HG03575 (cell line): ENCODE results near the gene TMEM121.
A peak's percentile ranks its signal among the peaks of the same experiment; 100 is the strongest.

ENCODE experiments used
- ATAC-seq: cut with Tn5 transposase; IDR thresholded peaks from one replicate; pipeline ENCODE4 v1.9.1; 2021; ENCODE audit not compliant: unreplicated experiment, insufficient number of reproducible peaks, low FRiP score; ENCODE audit errors: extremely low read depth

Gene TMEM121

DNA sequence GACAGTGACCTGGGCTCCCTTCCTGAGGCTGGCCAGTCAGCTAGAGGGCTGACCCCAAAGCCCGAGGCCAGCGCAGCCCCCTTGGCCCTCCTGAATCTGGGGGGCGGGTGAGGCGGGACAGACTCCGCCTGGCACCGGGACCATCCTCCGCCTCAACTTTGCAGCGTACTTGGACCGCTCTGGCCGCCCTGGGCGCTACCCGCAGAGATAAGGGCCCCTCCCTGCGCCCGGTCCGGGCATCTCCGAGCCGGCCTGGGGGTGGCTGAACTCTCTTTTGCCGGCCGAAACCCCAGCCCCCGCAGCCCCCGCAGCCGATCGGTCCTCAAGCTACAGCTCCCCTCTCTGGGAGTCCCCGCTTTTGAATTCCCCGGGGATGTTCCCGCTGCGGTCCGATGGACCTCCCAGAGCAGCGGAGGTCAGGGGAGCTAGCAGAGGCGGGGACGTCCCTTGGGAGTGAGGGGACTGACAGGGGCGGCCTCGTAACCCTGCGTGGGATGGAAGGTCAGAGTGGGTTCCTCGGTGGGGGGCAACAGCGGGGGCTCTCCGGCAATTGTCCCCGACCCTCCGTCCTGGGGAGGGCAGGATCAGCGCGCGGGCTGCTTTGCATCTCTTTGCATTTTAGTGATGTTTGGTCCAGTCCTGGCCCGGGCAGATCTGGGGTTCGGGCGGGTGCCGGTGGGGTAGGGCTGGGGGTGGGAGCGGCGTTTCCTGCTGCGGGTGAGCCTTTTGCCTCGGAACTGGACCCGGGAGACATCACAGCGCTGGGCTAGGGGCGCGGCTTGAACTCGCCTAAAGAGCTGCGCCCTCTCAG lies 40.0 kb upstream of the TMEM121 start, which contains the start of gene CRIP1:
CRIP1 (plus strand) TSS at position 724 of the 811 bp plus-strand sequence. CDS start 374 bp downstream, outside the sequence.
- no peak for ATAC-seq

GRCh38 chr14:105486974-105487448 lies 39.4 kb upstream of the TMEM121 start:
- no peak for ATAC-seq

DNA sequence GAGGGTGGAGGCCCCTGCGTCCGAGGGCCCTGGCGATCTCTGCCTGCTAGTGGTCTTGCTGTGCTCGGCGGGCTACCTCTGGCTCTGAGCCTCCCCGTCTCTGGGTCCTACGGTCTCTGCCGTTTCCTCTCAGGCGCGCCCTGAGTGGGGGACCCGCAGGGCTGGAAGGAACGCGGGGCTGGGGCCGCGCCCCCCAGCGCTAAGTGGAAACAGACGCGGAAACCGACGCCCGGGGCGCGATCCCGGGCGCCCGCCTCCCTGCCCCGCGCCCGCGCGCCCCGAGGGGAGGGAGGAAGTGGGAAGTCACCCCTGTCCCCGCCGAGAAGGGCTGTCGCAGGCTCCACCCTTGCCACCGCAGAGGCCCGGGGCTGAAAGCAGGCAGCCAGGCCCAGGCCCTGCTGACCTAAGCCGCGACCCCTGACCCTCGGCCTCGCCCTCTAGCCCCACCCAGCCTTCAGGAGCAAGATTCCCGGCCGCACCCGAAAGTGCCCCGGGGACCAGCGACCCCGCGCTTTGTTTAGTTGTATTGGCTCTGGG lies 38.9 kb upstream of the TMEM121 start:
- no peak for ATAC-seq

DNA sequence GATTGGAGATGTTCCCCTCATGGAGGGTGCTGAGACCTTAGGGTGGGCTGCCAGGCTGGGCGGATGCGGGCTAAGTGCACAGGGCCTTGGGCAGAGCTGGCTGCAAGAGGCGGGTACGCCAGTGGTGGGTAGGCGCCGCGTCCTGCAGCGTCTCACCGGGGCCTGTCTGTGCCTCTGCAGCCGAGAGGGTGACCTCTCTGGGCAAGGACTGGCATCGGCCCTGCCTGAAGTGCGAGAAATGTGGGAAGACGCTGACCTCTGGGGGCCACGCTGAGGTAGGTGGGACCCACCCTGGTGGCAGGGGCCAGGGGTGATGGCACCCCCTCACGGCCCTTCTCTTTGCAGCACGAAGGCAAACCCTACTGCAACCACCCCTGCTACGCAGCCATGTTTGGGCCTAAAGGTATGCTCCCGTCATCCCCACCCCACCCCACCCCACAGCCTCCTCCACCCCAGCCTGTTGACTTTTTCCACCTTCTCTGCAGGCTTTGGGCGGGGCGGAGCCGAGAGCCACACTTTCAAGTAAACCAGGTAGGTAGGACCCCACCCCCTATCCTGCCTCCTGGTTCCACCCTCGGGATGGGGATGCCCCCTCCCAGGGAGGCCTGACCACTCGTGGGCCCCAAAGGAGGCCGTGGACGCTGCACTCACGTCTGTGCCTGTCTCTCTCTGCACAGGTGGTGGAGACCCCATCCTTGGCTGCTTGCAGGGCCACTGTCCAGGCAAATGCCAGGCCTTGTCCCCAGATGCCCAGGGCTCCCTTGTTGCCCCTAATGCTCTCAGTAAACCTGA lies 38.2 kb upstream of the TMEM121 start:
- no peak for ATAC-seq

- no peak for ATAC-seq
Observed at GRCh38 chr14:105488781-105489541, 37.4 kb upstream of the TMEM121 start.

DNA sequence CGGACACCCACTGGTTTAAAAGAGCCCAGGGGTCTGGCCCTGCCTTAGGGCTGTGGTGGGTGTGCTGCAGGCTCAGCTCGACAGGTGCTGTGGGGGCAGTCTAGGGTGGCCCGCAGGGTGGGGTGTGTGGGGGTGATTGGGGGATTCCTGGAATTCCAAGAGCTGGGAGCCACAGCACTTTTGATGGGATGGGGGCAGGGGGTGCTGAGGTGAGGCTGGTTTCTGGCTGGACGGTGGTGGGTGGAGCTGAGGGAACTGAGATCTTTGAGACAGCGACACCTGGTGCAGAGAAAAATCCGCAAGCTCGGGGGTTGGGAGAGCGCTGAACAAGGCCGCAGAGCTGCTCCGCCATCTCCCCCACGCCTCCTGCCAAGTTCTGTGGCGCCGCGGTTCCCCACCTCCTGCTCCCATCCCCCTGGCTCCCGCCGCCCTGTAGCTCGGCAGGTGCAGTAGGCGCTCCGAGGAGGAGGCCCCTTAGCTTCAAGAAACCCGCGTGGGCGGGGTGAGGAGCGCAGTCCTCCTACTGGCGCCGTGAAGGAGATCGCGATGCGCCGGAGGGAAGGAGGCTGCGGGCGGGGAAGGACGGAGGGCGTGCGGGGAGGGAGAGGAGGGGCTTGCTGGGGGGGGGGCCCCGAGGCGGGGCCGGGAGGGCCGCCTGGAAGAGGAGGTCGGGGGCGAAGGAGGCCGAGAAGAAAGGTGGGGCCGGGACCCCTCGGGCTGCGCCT lies 36.7 kb upstream of the TMEM121 start:
- no peak for ATAC-seq

DNA sequence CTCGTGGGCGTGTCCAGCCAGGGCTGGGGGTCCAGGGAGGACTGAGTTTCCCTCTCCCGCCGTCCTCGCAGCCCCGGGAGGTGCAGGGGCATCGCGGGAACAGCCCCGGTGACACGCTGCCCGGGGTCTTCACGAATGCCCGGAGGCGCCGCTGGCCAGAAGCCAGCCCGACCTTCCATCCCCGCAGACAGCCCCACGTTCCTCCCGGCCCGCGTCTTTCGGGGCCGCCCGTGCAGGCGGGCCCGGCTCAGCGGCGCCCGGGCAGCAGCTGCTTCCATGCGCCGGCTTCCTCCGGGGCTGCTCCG lies 36.2 kb upstream of the TMEM121 start:
- no peak for ATAC-seq

GRCh38 chr14:105490572-105491365 lies 35.6 kb upstream of the TMEM121 start, which contains the start of gene TEDC1:
Gene TEDC1 (plus strand): TSS chr14:105491246. CDS start chr14:105491376, 130 bp downstream.
- peak; percentile 61 for ATAC-seq

DNA sequence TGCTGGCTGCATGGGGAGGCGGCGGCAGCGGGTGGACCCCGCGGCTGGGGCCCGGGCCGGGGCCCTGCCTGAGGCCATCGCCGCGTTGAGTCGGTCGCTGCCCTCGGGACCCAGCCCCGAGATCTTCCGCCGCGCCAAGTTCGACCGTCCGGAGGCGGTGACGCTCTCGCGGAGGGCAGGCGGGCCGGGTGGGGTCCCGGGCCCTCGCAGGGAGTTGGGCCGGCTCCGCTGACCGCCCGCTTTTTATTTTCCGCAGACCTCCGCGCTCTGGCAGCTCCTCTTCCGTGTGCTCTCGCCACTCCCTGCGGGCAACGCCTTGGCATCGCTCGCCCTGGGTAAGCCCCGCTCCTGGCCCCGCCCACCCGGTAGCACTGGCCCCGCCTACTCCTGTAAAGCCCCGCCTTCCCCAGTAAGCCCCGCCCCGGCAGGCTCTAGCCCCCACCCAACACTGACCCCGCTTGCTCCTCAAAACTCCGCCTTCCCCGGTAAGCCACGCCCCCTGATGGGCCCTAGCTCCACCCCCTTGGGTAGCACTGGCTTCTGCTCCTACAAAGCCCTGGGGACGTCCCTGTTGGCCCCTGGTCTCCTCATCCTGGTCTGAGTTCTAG lies 34.9 kb upstream of the TMEM121 start:
- no peak for ATAC-seq

DNA sequence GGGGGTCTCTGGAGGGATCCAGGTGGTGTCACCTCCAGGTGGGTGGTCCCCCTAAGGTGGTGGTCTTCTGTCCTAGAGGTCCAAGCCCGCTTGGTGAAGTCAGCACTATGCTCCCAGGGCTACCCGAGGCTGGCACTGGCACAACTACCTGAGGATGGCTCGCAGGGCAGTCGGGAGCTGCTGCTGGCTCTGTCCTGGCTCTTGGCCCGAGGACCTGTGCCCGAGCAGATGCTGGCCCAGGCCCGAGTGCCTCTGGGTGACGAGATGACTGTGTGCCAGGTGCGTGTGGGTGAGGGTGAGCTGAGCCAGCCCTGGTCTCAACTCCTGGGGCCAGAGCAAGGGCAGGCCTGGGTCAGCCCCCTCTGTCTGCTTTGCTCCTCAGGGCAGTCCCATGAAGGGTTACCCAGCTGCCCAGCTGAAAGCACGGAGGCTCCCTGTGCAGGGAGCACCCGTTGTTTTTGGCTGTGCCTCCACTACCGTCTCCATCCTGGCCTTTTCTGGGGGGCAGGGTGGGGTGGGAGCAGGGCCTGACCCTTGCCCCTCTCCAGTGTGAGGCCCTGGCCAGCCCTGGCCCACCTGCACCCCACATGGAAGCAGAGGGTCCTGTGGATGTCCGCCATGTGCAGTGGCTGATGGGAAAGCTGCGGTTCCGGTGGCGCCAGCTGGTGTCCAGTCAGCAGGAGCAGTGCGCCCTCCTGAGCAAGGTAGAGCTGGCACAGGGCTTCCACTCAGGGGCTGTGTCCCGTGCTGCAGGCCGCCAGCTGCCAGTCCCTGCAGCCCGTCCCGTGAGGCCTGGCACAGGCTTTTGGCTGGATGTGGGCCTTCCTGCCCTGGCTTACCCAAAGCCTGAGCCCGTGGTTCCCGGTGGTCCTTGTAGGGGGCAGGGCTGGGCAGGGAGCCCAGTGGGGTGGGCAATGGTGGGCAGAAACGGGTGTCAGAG lies 34.1 kb upstream of the TMEM121 start:
- ATAC-seq, result no peak

DNA sequence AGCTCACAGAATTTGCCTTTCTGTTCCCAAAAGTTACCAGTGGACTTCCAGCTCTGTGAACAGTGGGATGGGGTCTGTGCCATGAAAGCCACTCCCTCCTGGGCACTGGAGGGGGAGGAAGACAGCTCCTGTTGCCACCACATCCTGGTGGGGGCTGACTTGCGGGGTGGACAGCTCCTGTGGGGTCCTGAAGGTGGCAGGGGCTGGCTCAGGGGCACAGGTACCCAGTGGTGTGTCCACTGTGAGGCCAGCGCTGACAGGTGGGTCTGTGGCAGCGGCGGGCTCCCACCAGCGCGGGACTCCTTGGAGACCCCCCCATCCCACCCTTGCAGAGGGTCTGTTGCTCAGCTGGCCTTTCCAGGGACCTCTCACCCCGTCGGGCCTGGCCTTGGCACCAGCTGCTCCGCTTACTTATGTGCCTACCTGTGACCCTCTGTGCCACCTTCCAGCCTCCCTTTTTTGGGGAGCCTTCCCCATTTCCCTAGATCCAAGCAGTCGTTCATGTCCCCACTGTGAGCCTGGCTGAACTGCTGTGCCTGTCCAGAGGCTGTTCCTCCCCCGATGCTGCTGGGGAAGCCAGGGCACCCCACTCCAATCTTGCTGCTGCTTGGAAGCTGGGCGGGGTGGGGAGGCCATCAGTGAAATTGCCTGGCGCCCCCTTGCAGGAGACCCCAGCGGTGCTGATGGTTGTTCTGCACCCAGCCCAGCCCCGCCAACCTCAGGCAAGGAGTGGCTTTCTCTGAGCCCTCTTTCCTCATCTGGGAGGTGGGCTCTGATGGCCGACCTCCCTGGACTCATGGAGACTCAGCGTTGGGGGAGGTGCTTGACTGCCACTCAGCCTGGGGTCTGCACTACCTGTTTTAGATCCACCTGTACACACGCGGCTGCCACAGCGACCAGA lies 33.2 kb upstream of the TMEM121 start:
- ATAC-seq, result no peak

GRCh38 chr14:105493921-105494605 lies 32.3 kb upstream of the TMEM121 start:
- no peak for ATAC-seq

- no peak for ATAC-seq
Observed at GRCh38 chr14:105494606-105494929, 31.8 kb upstream of the TMEM121 start.

DNA sequence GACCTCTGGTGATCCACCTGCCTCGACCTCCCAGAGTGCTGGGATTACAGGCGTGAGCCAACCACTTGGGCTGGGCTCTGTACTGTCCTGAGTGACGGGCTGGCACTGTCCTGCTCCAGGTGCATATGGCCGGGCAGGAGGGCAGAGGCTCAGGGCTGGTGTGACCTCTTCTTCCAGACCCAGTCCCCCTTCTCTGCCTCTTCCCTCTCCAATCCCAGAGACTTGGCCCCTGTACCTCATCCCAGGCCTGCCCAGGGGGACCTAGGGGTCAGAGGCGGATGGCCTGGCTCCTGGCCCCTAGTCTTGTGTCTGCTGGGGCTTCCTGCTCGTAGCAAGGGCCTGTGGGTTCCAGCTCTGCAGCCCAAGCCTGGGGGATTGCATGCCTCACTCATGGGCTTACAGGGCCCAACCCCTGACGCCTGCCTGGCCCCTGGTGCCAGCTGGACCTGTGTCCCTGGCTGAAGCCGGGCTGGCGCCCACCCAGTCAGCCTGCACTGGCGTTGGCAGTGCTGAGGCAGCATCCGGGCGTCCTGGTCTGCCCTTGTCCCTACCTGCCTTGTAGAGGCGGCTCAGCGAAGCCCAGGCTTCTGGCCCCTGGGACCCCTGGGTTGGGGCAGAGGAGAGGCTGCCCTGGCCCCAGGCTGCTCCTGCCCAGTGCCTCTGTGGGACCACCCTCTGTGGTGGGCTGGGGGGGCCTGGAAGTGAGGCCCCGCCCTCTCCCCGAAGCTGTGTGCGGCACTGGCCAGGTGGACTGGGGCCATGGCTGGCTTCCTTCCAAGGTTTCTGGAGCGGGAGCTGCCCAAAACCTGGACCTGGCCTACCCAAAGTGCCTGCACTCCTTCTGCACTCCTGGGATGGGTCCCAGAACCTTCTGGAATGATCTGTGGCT lies 31.0 kb upstream of the TMEM121 start:
- ATAC-seq, result no peak
